Loucy (cell line): ENCODE results near the gene KRT86.

Experiments
- CTCF ChIP-seq: fragments of 200-600 bp; sonication (generic); conservative IDR thresholded peaks from 2 replicates; pipeline ENCODE4 v1.5.1; 2014; ENCODE audit warnings: mild to moderate bottlenecking, antibody characterized with exemption, low read length
- EZH2phosphoT487 ChIP-seq: fragments of 200-600 bp; IDR thresholded peaks from 2 replicates; pipeline ENCODE4 v1.6.1; 2018; ENCODE audit warnings: antibody characterized with exemption, mild to moderate bottlenecking, moderate library complexity, borderline replicate concordance

DNA sequence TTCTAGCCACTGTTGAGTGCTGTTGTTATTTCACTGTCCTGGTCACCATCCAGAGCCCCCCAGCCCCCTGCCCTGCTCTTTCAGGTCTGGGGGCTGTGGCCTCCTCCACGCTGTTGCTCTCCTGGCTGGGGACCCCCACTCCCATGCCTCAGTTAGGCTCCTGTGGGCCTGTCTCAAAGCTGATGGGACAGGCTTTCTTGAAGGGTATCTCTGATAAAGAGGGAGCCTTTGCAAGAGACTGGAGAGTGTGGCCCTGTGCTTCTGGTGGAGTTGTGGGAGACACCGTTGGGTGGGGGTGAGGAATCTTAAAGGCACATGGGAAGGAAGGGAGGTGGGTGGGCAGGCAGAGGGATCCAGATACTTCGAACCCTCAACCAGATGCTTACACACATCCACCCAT lies 12.2 kb upstream of the KRT86 start:
- TF ChIP-seq CTCF (no peak), EZH2phosphoT487 (no peak)
